Measurements from ENCODE around the gene DUSP1. TPM values are rescaled to one million over a fixed set of nuclear protein-coding genes. Genes with fewer than 3 reads are reported as not detected.

The DUSP1 gene
- total RNA-seq, 6 donors from 2014 or later: 568 to 1,492 (median 904) TPM

GRCh38 chr5:172763120-172763464 is 7.9 kb downstream of the DUSP1 start:
- ATAC-seq (ENCODE audit: low FRiP score in 2 of 2) (no peak), DNase-seq (peak in 1 of 2 donors; percentile 87)
- 87 to 96% methylated on average over 6 to 21 of the region's 21 CpGs for WGBS, 2 donors
- Histone ChIP-seq H3K27me3 (no peaks in the 10 kb centered on the region), H3K4me1 (peaks cover 11 to 32% (median 22%) of the 10 kb centered on the region in 4 donors), H3K9me3 (no peaks in the 10 kb centered on the region), H3K36me3 (peaks cover 7 to 14% (median 7%) of the 10 kb centered on the region in 4 donors), H3K27ac (peak overlapping the region in 2 of 4 donors; percentile 89 to 99), H3K4me3 (no peak overlapping the region)
- TF ChIP-seq EP300 (IDR thresholded peaks at IDR 0.05) (no peak), POLR2A (IDR thresholded peaks at IDR 0.05) (no peak), CTCF (IDR thresholded peaks at IDR 0.05) (no peak), POLR2AphosphoS5 (IDR thresholded peaks at IDR 0.05) (no peak)

GRCh38 chr5:172762214-172763119 is 8.5 kb downstream of the DUSP1 start:
- WGBS, 2 donors: 95 to 97% methylated on average over 22 to 37 of the region's 37 CpGs
- peaks cover 1 to 8% (median 1%) of the 10 kb centered on the region in 4 donors for H3K36me3 ChIP-seq

GRCh38 chr5:172760959-172761358 is 10.0 kb downstream of the DUSP1 start:
- no peaks in the 10 kb centered on the region for H3K27me3 ChIP-seq
- no peak overlapping the region for H3K4me3 ChIP-seq
- no peaks in the 10 kb centered on the region for H3K9me3 ChIP-seq
- no peak for TF ChIP-seq CTCF (IDR thresholded peaks at IDR 0.05)
- TF ChIP-seq EP300 (IDR thresholded peaks at IDR 0.05): no peak
- no peak for TF ChIP-seq POLR2AphosphoS5 (IDR thresholded peaks at IDR 0.05)
- TF ChIP-seq POLR2A (IDR thresholded peaks at IDR 0.05): no peak
- no peak overlapping the region for H3K27ac ChIP-seq
- H3K36me3 ChIP-seq: no peaks in the 10 kb centered on the region
- DNase-seq (no peak), ATAC-seq (ENCODE audit: low FRiP score in 2 of 2) (no peak)
- H3K4me1 ChIP-seq: peaks cover 6 to 19% (median 16%) of the 10 kb centered on the region in 4 donors
- 80 to 89% methylated on average over 2 of the region's 2 CpGs for WGBS, 2 donors

More at GRCh38 chr5:172762214-172763119, 8.5 kb downstream of the DUSP1 start:
- no peaks in the 10 kb centered on the region for H3K9me3 ChIP-seq
- DNase-seq (peak in 1 of 2 donors; percentile 85), ATAC-seq (ENCODE audit: low FRiP score in 2 of 2) (no peak)
- TF ChIP-seq CTCF (IDR thresholded peaks at IDR 0.05) (no peak), POLR2A (IDR thresholded peaks at IDR 0.05) (no peak), EP300 (IDR thresholded peaks at IDR 0.05) (no peak), POLR2AphosphoS5 (IDR thresholded peaks at IDR 0.05) (no peak)
- H3K27me3 ChIP-seq: no peaks in the 10 kb centered on the region
- H3K4me3 ChIP-seq: no peak overlapping the region
- H3K4me1 ChIP-seq: peaks cover 11 to 25% (median 22%) of the 10 kb centered on the region in 4 donors
- H3K27ac ChIP-seq: no peak overlapping the region

GRCh38 chr5:172760136-172760535 is 10.9 kb downstream of the DUSP1 start:
- Histone ChIP-seq H3K27ac (no peak overlapping the region), H3K36me3 (no peaks in the 10 kb centered on the region), H3K9me3 (no peaks in the 10 kb centered on the region), H3K4me1 (peaks cover 6 to 13% (median 10%) of the 10 kb centered on the region in 4 donors), H3K27me3 (no peaks in the 10 kb centered on the region), H3K4me3 (no peak overlapping the region)
- ATAC-seq (ENCODE audit: low FRiP score in 2 of 2) (no peak), DNase-seq (no peak)
- TF ChIP-seq CTCF (IDR thresholded peaks at IDR 0.05) (no peak), POLR2AphosphoS5 (IDR thresholded peaks at IDR 0.05) (no peak), EP300 (IDR thresholded peaks at IDR 0.05) (no peak), POLR2A (IDR thresholded peaks at IDR 0.05) (no peak)
- WGBS, 2 donors: 89 to 100% methylated on average over 1 of the region's 1 CpG

Measured in upper lobe of left lung (tissue), 6 donors.